ENCODE data around the gene ZFYVE9.

DNA sequence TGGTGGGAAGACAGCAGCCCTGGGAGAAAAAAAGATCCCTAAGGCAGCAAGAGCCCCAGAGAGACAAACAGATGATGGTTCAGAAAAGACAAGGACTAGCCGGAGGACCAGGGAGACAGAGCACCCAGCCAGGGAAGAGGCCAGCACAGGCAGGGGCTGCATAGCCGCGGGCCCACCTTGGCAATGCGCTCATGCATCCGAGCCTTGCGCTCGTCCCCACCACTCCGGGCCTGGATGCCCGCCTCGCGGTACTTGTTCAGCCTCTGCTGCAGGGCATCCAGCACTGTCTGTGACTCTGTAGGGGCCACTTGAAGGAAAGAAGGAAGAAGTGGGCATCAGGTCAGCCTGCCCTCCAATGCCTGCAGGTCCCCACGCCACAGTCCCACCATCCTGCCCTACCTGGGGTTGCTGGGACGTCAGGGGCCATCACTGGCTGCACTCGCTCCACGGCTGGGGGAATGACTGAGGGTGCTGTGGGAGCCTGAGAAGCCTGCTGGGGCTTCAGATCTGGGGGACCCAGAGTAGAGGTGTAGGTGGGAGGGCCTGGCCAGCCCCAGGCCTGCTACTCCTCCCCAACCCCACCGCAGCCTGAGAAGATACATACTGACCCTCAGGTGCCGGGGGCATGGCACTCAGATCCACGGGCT is 217.1 kb downstream of the ZFYVE9 start:
- TF ChIP-seq GATA3 (IDR thresholded peaks at IDR 0.05; ENCODE audit: low read depth, low read length) (no peak), GATA2 (IDR thresholded peaks at IDR 0.05; ENCODE audit: low read depth, low read length) (no peak)

Measured in SH-SY5Y (cell line).